ENCODE results near the gene DAG1. TPM values are rescaled to one million over a fixed set of nuclear protein-coding genes. Genes with fewer than 3 reads are reported as not detected.

The DAG1 gene
- total and polyA plus RNA-seq, 2 experiments from 2014 or later, result 29.9 to 152 TPM

GRCh38 chr3:49531715-49532114, 61.6 kb downstream of the DAG1 start (continued):
- TF ChIP-seq REST (IDR thresholded peaks at IDR 0.05; ENCODE audit: unreplicated experiment) (no peak), ZNF114 (CRISPR knock-in tag; IDR thresholded peaks at IDR 0.05) (no peak), POLR2AphosphoS5 (IDR thresholded peaks at IDR 0.05; ENCODE audit: low read depth) (no peak), ZNF331 (CRISPR knock-in tag; IDR thresholded peaks at IDR 0.05; ENCODE audit: low read depth) (no peak), STAT1 (IDR thresholded peaks at IDR 0.05; ENCODE audit: unreplicated experiment) (no peak)

- Histone ChIP-seq H3K9me2 (ENCODE audit: insufficient read depth) (no peaks in the 10 kb centered on the region), H3F3A (replicated peaks; ENCODE audit: low read depth) (no peaks in the 10 kb centered on the region; the same call in 1 of the 2 replicates), H3K4me1 (ENCODE audit: insufficient read depth) (no peaks in the 10 kb centered on the region), H4K20me1 (replicated peaks; ENCODE audit: insufficient read depth) (peaks cover 6% of the 10 kb centered on the region), H3K79me2 (replicated peaks; ENCODE audit: insufficient read depth) (peaks cover 18% of the 10 kb centered on the region), H3K4me3 (no peak overlapping the region), H3K27ac (ENCODE audit: low read depth) (0 out of 2 replicates have a peak overlapping the region, but pooled peaks have one; percentile 32), H3K4me2 (no peak overlapping the region), H2AFZ (no peak overlapping the region), H3K36me3 (ENCODE audit: insufficient read depth) (no peaks in the 10 kb centered on the region), H3K27me3 (ENCODE audit: insufficient read depth) (no peaks in the 10 kb centered on the region)
- ATAC-seq (no peak), DNase-seq (ENCODE audit: low spot score) (no peak)
- Mint-ChIP-seq H3K9me3 (no peaks in the 10 kb centered on the region), H3K4me3 (no peak overlapping the region), H3K27me3 (ENCODE audit: insufficient read depth, low read depth, poor library complexity) (peaks cover 15% of the 10 kb centered on the region), H3K4me1 (peaks cover 18% of the 10 kb centered on the region), H3K27ac (no peak overlapping the region), H3K36me3 (ENCODE audit: low read depth) (peaks cover 43% of the 10 kb centered on the region)
- TF ChIP-seq CTCF (conservative IDR thresholded peaks at IDR 0.05; ENCODE audit: low read depth in 2 of 2) (no peak), EZH2phosphoT487 (IDR thresholded peaks at IDR 0.05; ENCODE audit: unreplicated experiment) (no peak), REST (IDR thresholded peaks at IDR 0.05; ENCODE audit: unreplicated experiment) (no peak), ZNF331 (CRISPR knock-in tag; IDR thresholded peaks at IDR 0.05; ENCODE audit: low read depth) (no peak), STAT1 (IDR thresholded peaks at IDR 0.05; ENCODE audit: unreplicated experiment) (no peak), EZH2 (IDR thresholded peaks at IDR 0.05; ENCODE audit: low read depth, unreplicated experiment) (no peak), POLR2AphosphoS5 (IDR thresholded peaks at IDR 0.05; ENCODE audit: low read depth) (no peak)
Measured at GRCh38 chr3:49533031-49533430, 63.0 kb downstream of the DAG1 start.
